Measurements from ENCODE around the gene RAB5B.

RAB5B gene

DNA sequence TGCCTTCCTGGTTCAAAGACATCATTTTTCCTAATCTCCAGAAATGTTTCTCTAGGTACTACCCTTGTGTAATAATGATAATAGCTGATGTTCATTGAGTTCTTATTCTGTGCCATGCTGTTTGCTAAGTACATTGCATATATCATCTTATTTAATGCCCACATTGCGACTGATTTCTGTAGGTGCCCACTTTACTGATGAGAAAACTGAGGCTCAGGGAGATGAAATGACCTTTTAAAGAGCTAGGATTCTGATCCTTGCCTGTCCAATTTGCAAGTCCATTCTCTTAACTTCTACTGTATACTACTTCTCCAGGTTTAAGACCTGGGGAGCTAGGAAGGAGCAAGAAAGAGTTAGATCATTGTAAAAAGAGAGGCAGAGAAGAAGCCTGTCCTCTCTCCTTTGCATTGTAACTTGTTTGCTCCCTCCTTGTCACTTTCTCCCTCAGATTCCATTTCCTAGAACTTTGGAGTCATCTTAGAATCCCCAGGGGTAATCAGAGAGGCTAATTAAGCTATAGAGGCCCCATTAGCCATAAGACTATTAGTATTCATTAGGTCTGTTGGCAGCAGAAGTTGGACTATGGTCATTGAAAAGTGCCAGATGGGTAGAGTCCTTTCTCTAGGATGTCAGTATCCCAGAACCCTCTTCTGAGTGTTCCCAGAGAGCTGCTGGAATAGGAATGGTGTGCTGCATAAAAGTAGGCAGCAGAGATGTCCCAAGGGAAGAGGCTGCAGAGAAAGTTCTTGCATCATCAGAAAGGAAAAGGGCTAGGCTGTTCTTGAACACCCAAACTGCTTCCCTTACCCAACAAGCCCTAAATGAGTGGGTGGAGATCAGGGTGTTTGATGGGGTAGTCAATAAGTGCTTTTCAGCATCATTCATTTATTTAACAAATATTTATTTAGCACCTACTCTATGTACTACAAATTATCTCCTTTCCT is 39.8 kb upstream of the RAB5B start:
- no peaks in the 10 kb centered on the region for H3K36me3 ChIP-seq (ENCODE audit: control insufficient read depth in 2 of 2, insufficient read depth in 1 of 2, low read length in 2 of 2)
- TF ChIP-seq ZNF664 (tag by site-specific recombination; IDR thresholded peaks at IDR 0.05), result peak; percentile 74; the same call in 1 of the 2 replicates
- no peak for TF ChIP-seq HOXC10 (CRISPR knock-in tag; IDR thresholded peaks at IDR 0.05)
- no peak for TF ChIP-seq ZNF133 (tag by site-specific recombination; IDR thresholded peaks at IDR 0.05)
- TF ChIP-seq, protein P1, sequence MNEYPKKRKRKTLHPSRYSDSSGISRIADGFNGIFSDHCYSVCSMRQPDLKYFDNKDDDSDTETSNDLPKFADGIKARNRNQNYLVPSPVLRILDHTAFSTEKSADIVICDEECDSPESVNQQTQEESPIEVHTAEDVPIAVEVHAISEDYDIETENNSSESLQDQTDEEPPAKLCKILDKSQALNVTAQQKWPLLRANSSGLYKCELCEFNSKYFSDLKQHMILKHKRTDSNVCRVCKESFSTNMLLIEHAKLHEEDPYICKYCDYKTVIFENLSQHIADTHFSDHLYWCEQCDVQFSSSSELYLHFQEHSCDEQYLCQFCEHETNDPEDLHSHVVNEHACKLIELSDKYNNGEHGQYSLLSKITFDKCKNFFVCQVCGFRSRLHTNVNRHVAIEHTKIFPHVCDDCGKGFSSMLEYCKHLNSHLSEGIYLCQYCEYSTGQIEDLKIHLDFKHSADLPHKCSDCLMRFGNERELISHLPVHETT (tag by site-specific recombination; IDR thresholded peaks at IDR 0.05), result no peak
- TF ChIP-seq, protein P2, sequence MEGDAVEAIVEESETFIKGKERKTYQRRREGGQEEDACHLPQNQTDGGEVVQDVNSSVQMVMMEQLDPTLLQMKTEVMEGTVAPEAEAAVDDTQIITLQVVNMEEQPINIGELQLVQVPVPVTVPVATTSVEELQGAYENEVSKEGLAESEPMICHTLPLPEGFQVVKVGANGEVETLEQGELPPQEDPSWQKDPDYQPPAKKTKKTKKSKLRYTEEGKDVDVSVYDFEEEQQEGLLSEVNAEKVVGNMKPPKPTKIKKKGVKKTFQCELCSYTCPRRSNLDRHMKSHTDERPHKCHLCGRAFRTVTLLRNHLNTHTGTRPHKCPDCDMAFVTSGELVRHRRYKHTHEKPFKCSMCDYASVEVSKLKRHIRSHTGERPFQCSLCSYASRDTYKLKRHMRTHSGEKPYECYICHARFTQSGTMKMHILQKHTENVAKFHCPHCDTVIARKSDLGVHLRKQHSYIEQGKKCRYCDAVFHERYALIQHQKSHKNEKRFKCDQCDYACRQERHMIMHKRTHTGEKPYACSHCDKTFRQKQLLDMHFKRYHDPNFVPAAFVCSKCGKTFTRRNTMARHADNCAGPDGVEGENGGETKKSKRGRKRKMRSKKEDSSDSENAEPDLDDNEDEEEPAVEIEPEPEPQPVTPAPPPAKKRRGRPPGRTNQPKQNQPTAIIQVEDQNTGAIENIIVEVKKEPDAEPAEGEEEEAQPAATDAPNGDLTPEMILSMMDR (tag by site-specific recombination; IDR thresholded peaks at IDR 0.05), result no peak
- TF ChIP-seq ZNF776 (tag by site-specific recombination; IDR thresholded peaks at IDR 0.05; ENCODE audit: borderline replicate concordance), result no peak
- TF ChIP-seq PRDM1 (tag by site-specific recombination; IDR thresholded peaks at IDR 0.05), result peak; percentile 72
- no peak for TF ChIP-seq ZNF366 (tag by site-specific recombination; conservative IDR thresholded peaks at IDR 0.05)
- 0 out of 2 replicates have a peak, but pooled peaks have one; percentile 18 for TF ChIP-seq ZFHX2 (tag by site-specific recombination; conservative IDR thresholded peaks at IDR 0.05)
- no peak for TF ChIP-seq ZNF792 (tag by site-specific recombination; IDR thresholded peaks at IDR 0.05)
- TF ChIP-seq HOXA7 (CRISPR knock-in tag; IDR thresholded peaks at IDR 0.05; ENCODE audit: borderline replicate concordance), result no peak
- no peak for TF ChIP-seq AEBP2 (tag by site-specific recombination; IDR thresholded peaks at IDR 0.05; ENCODE audit: borderline replicate concordance)
- peaks cover 4% of the 10 kb centered on the region; the same call in 1 of the 2 replicates for H3K4me1 ChIP-seq (ENCODE audit: control insufficient read depth, insufficient read depth, low read length)
- no peak overlapping the region for H3K4me3 ChIP-seq (ENCODE audit: low read depth, low read length)
- ChIA-PET POLR2A (interaction anchor here (0.5 to 2.1 kb wide), 6 partner anchors 34 to 193 kb away, joined by 3 to 13 read pairs (median 5); partner anchors contain the start of genes ORMDL2, RAB5B, SARNP and SUOX), CTCF (interaction anchor here (0.5 to 1.8 kb wide), 10 partner anchors 22 to 1555 kb away, joined by 3 to 8 read pairs (median 4); partner anchors contain the start of gene RAB5B)
- H3K27ac ChIP-seq (ENCODE audit: extremely low read depth, low read depth, low read length), result no peak overlapping the region
- no peaks in the 10 kb centered on the region for H3K9me3 ChIP-seq (ENCODE audit: control insufficient read depth, insufficient read depth, low read depth, low read length)

DNA sequence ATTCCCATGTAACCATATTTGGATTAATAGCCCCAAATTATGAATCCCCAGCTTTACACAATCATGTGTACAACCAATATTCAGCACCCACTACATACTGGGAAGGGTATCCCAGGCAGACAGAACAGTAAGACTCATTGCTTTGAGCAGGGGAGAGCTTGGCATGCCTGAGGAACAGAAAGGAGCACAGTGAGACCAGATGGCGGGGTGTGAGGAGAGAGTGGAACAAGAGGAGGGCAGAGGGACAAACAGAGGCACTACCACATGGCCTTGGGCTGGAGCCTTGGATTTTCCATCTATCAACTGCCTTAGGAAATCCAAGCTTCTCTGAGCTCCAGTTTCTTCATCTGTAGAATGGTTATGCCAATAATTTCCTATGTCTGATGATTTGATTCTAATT is 39.1 kb upstream of the RAB5B start:
- CTCF ChIA-PET, result interaction anchor here (0.6 to 0.9 kb wide), 5 partner anchors 104 to 218 kb away, joined by 3 to 6 read pairs (median 4); no protein-coding TSS in a partner anchor
- Histone ChIP-seq H3K9me3 (ENCODE audit: control insufficient read depth, insufficient read depth, low read depth, low read length) (no peaks in the 10 kb centered on the region), H3K4me1 (ENCODE audit: control insufficient read depth, insufficient read depth, low read length) (peaks cover 4% of the 10 kb centered on the region; the same call in 1 of the 2 replicates), H3K36me3 (ENCODE audit: control insufficient read depth in 2 of 2, insufficient read depth in 1 of 2, low read length in 2 of 2) (no peaks in the 10 kb centered on the region), H3K27ac (ENCODE audit: extremely low read depth, low read depth, low read length) (no peak overlapping the region), H3K4me3 (ENCODE audit: low read depth, low read length) (no peak overlapping the region)
- POLR2A ChIA-PET, result interaction anchor here (0.5 to 1.8 kb wide), 3 partner anchors 117 to 193 kb away, joined by 3 to 7 read pairs (median 3); partner anchors contain the start of genes ORMDL2 and SARNP
- TF ChIP-seq ZNF529 (tag by site-specific recombination; IDR thresholded peaks at IDR 0.05; ENCODE audit: insufficient replicate concordance) (no peak), SETDB1 (IDR thresholded peaks at IDR 0.05; ENCODE audit: insufficient read length, low read length) (no peak), ZNF155 (tag by site-specific recombination; IDR thresholded peaks at IDR 0.05) (no peak), ZNF747 (tag by site-specific recombination; IDR thresholded peaks at IDR 0.05) (no peak), SCRT2 (tag by site-specific recombination; IDR thresholded peaks at IDR 0.05) (no peak), BCL11A (tag by site-specific recombination; IDR thresholded peaks at IDR 0.05; ENCODE audit: low read depth) (no peak), ZNF404 (tag by site-specific recombination; IDR thresholded peaks at IDR 0.05) (no peak), ZNF561 (tag by site-specific recombination; IDR thresholded peaks at IDR 0.05; ENCODE audit: borderline replicate concordance) (no peak), OVOL3 (tag by site-specific recombination; IDR thresholded peaks at IDR 0.05) (no peak), ZNF184 (tag by site-specific recombination; IDR thresholded peaks at IDR 0.05) (no peak), ZXDB (tag by site-specific recombination; IDR thresholded peaks at IDR 0.05) (no peak)
- TF ChIP-seq, protein P3, sequence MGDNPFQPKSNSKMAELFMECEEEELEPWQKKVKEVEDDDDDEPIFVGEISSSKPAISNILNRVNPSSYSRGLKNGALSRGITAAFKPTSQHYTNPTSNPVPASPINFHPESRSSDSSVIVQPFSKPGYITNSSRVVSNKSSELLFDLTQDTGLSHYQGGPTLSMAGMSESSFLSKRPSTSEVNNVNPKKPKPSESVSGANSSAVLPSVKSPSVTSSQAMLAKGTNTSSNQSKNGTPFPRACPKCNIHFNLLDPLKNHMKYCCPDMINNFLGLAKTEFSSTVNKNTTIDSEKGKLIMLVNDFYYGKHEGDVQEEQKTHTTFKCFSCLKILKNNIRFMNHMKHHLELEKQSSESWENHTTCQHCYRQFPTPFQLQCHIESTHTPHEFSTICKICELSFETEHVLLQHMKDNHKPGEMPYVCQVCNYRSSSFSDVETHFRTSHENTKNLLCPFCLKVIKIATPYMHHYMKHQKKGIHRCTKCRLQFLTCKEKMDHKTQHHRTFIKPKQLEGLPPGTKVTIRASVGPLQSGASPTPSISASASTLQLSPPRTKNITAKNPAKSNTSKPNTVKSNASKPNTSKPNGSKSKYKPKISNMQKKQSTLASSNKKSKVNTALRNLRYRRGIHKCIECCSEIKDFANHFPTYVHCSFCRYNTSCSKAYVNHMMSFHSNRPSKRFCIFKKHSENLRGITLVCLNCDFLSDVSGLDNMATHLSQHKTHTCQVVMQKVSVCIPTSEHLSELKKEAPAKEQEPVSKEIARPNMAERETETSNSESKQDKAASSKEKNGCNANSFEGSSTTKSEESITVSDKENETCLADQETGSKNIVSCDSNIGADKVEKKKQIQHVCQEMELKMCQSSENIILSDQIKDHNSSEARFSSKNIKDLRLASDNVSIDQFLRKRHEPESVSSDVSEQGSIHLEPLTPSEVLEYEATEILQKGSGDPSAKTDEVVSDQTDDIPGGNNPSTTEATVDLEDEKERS (tag by site-specific recombination; IDR thresholded peaks at IDR 0.05), result no peak
- TF ChIP-seq, protein P4, sequence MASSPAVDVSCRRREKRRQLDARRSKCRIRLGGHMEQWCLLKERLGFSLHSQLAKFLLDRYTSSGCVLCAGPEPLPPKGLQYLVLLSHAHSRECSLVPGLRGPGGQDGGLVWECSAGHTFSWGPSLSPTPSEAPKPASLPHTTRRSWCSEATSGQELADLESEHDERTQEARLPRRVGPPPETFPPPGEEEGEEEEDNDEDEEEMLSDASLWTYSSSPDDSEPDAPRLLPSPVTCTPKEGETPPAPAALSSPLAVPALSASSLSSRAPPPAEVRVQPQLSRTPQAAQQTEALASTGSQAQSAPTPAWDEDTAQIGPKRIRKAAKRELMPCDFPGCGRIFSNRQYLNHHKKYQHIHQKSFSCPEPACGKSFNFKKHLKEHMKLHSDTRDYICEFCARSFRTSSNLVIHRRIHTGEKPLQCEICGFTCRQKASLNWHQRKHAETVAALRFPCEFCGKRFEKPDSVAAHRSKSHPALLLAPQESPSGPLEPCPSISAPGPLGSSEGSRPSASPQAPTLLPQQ (tag by site-specific recombination; IDR thresholded peaks at IDR 0.05), result no peak
